AG10803 (cell line): ENCODE measurements around the gene TBCD.

Source experiments
- DNase-seq: peaks from one replicate; pipeline ENCODE4 v3.0.0; 2010; ENCODE audit warnings: low read depth
- H3K4me3 ChIP-seq: 2 replicates; pipeline ENCODE4 v1.5.1; 2011; ENCODE audit warnings: mild to moderate bottlenecking, low read length, control low read depth
- CTCF ChIP-seq: conservative IDR thresholded peaks from 2 replicates; pipeline ENCODE4 v1.5.1; 2011; ENCODE audit warnings: mild to moderate bottlenecking, low read length, control low read depth, inconsistent platforms

TBCD gene

GRCh38 chr17:82944990-82945389 is 193.1 kb downstream of the TBCD start:
- no peak overlapping the region for H3K4me3 ChIP-seq
- no peak for DNase-seq

GRCh38 chr17:82946081-82946480 is 194.2 kb downstream of the TBCD start:
- H3K4me3 ChIP-seq: no peak overlapping the region
- no peak for DNase-seq
- TF ChIP-seq CTCF: no peak

More at GRCh38 chr17:82944990-82945389, 193.1 kb downstream of the TBCD start:
- TF ChIP-seq CTCF: no peak

DNA sequence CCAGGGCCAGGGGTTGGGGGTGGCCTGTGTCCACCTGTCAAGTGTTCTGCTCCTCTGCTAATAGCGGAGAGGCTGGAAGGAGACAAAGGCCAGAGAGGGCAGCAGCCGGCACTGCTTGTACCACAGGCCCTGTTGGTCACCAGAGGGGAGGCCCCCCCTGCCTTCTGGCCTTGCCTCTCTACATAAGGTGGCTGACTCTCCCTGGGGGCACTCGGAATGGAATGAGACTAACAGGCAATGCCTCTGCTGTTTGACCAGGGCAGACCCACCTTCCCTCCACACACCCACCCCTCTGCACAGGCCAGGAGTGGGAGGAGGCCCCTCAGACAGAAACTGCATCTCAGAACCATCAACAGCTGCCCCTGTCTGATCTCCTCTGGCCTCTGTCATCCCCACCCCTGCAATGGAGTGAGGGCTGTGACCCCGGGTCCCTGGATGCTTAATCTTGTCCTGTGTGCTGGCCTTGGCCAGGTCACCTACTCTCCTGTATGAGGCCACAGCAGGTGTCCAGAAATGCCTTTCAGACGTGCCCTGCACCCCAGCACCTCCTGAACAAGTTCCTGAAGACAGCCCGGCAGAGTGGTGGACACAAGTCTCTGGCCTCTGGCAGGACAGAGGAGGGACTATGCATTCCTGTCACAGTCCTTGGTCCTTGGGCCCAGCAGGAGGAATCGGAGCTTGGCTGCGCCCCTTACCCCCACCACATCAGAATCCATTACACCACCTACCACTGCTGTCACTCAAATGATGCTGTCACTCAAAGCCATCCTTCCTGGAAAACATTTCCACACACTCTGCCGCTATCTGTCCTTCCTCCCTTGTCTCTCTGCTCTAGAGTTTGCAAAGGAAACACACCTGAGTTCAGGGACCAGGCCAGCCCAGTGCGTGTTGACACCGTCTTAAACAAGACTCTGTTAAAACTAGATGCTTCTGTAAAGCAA is 195.5 kb downstream of the TBCD start:
- no peak for DNase-seq
- no peak overlapping the region for H3K4me3 ChIP-seq
- no peak for TF ChIP-seq CTCF

DNA sequence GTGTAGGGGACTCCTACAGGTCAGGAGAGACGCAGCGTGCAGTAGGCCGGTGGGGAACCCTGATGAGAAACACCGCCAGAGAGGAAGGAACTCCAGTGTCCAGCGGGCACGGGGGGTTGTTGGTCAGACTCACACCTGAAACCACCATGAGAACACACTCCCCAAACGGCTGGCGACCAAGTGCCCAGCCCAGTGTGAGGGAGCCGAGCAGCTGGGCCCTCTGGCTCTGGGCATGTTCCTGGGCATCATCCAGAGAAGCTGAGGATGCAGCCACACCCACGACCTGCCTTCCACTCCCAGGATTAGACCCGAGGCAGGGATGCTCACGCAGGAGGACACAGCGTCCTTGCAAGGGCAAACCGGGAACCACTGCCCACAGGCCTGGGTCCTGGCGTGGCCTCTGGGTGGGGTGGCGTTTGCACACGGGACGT is 196.2 kb downstream of the TBCD start:
- TF ChIP-seq CTCF: no peak
- DNase-seq: no peak
- no peak overlapping the region for H3K4me3 ChIP-seq

DNA sequence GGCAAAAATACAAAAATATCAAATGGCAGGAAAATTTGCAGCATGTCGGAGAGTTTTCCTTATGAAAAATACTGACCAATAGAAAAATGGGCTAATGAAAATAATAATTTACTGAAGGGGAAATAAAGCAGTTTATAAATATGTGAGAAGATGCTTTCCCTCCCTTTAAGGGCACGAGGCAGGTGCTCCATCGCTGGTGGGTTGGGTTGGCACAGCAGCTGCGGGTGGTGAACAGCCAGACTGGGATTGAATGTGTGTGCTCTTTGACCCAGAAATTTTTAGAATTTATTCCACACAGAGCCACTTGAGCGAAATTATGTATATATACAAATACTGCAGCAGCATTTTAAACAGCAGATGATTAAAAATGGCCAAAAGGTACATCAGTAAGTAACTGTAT is 197.1 kb downstream of the TBCD start:
- no peak for TF ChIP-seq CTCF
- DNase-seq: no peak

GRCh38 chr17:82949361-82949760 is 197.5 kb downstream of the TBCD start:
- no peak overlapping the region for H3K4me3 ChIP-seq
- TF ChIP-seq CTCF: no peak
- no peak for DNase-seq

More for the DNA sequence above, 197.1 kb downstream of the TBCD start:
- H3K4me3 ChIP-seq: no peak overlapping the region

- H3K4me3 ChIP-seq: no peak overlapping the region
- DNase-seq: no peak
- no peak for TF ChIP-seq CTCF
Observed at GRCh38 chr17:82949984-82950383, 198.1 kb downstream of the TBCD start.
